ENCODE data around the gene ZBTB4.

DNA sequence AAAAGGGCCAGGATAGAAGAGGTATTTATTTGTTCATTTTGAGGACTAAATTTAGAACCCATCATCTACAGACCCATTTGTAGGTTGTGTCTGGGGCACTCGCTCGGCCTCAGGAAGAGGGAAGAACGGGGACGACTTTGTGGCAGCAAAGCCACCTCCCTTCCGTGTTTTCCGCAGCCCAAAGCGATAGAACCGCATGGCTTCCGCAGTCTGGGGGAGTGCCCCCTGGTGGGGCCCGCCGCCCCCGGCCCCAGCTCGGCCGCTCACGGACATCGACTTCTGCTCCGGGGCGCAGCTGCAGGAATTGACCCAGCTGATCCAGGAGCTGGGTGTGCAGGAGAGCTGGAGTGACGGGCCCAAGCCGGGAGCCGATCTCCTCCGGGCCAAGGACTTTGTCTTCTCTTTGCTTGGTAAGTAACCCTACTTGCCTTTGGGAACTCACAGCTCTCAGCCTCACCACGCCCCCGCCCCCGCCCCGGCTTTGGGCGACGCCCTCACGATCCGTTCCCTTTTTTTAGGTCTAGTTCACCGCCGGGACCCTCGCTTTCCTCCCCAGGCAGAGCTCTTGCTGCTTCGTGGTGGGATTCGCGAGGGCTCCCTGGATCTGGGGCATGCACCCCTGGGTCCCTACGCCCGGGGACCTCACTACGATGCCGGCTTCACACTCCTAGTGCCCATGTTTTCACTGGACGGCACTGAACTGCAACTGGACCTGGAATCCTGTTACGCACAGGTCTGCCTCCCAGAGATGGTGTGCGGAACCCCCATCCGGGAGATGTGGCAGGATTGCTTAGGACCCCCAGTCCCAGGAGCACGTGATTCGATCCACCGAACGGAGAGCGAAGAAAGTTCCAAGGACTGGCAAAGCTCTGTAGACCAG is 43.5 kb downstream of the ZBTB4 start:
- TF ChIP-seq POLR2A (IDR thresholded peaks at IDR 0.05; ENCODE audit: low read depth, low read length), result peak; percentile 40; the same call in 1 of the 2 replicates
- no peak for TF ChIP-seq POLR2AphosphoS5 (IDR thresholded peaks at IDR 0.05; ENCODE audit: low read depth, low read length)
